GM18508 (cell line): ENCODE measurements around the gene IL15.
"Not testable (repeated sequence)": the region's sequence is repeated elsewhere in the genome, so short reads cannot be mapped to it uniquely, and the experiment has no call there.

ENCODE experiments used
- ATAC-seq: cut with Tn5 transposase; IDR thresholded peaks from one replicate; pipeline ENCODE4 v1.9.1; 2021; ENCODE audit warnings: moderate number of reproducible peaks; ENCODE audit not compliant: insufficient read depth, unreplicated experiment

The IL15 gene

DNA sequence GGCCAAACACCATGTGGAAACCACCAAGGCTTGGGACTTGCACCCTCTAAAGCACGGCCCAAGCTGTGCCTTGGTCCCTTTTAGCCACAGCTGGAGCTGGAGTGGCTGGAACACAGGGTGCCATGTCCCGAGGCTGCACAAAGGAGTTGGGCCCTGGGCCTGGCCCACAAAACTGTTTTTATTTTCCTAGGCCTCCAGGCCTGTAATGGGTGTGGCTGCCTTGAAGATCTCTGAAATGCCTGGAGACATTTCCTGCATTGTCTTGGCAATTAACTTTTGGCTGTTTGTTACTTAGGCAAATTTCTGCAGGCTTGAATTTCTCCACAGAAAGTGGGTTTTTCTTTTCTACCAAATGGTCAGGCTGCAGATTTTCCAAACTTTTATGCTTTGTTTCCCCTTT lies 55.7 kb downstream of the IL15 start:
- no peak for ATAC-seq

DNA sequence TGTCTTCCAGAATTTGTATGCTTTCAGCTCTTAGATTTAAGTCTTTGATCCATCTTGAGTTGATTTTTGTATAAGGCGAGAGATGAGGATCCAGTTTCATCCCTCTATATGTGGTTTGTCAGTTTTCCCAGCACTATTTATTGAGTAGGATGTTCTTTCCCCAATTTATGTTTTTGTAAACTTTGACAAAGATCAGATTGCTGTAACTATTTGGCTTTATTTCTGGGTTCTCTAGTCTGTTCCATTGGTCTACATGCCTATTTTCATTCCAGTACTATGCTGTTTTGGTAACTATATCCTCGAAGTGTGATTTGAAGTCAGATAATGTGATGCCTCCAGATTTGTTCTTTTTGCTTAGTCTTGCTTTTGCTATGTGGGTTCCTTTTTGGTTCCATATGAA lies 60.7 kb downstream of the IL15 start:
- ATAC-seq, result no peak

DNA sequence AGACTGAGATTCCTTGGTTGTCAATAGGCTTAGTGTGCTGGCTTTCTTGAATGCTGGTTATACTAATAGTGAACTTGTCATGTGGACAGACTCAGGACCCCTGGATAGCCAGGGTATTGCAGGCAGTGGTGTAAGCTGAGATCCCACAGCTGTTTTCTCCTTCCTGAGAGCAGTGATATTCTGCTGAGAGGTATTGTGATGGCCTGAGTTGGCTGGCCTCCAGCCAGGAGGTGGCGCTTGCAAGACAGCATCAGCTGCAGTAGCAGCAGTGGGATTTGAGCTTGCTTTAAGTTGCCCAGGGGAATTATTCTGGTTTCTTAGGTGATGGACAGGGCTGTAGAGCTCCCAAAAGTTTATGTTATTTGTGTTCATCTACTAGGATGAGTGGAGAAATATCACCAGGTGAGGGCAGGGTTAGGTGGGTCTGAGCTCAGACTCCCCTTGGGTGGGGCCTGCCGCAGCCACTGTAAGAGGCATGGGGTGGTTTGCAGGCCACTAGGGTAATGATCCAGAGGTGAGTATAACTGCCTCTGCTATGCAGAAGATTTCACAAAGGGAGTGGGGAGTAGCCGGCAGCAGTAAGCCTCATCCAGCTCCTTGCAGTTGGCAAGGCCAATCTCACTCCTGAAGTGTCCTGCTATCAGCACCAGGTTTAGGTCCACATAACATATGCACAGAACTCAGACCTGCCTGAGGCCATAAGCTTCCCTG lies 66.2 kb downstream of the IL15 start:
- no peak for ATAC-seq

DNA sequence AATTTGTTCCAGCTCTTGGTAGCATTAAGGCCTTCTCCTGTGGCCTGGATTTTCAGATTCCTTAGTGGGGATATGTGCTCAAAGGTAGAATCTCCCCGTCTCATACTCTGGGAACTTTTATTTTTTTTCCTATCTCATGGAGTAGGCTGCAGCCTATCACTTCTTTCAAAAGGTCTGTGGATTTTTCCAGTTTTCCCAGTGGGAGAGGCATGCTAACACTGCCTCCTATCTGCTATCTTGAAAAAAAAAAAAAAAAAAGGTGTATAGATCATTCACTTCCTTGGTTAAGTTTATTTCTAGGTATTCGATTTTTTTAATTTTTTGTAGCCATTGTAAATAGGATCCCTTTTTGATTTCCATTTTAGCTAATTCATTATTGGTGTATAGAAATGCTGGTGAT lies 67.1 kb downstream of the IL15 start:
- no peak for ATAC-seq

DNA sequence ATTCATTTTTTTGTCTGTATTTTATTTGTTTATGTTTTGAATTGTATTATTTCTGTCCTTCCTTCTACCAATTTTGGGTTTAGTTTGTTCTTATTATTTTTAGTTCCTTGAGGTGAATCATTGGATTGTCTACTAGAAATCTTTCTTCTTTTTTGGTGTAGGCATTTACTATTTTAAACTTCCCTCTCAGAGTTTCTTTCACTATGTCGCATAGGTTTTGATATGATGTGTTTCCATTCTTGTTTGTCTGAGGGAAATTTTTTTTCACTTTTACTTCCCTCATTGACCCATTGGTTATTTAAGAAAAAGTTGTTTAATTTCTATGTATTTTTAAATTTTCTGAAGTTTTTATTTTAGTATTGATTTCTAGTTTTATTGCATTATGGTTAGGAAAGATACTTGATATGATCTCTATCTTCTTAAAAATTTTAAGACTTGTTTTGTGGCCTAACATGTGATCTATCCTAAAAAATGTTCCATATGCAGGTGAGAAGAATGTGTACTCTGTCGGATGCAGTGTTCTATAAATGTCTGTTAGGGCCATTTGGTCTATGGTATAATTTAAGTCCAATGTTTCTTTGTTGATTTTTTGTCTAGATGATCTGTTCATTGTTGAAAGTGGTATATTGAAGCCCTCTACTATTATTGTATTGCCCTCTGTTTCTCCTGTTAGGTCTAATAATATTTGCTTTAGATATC lies 68.8 kb downstream of the IL15 start:
- peak; percentile 71 for ATAC-seq

DNA sequence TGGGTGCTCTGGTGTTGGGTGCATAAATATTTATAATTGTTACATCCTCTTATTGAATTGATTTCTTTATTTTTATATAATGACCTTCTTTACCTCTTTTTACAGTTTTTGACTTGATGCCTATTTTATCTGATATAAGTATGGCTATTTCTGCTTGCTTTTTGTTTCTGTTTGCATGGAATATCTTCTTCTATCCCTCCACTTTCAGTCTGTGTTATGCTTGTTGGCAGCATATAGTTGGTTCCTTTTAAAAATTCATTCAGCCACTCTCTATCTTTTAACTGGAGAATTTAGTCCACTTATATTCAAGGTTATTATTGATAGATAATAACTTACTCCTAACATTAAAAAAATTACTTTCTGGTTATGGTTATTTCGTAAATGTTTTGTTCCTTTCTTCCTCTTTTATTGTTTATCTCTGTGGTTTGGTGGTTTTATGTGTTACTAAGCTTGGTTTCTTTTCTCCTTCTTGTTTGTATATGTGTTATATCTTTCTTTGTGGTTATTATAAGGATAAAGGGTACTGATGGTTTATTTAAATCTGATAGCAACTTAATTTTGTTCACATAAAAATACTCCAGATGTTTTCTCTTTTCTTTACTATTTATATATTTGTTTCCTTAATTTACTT lies 69.5 kb downstream of the IL15 start:
- ATAC-seq, result peak; percentile 48

DNA sequence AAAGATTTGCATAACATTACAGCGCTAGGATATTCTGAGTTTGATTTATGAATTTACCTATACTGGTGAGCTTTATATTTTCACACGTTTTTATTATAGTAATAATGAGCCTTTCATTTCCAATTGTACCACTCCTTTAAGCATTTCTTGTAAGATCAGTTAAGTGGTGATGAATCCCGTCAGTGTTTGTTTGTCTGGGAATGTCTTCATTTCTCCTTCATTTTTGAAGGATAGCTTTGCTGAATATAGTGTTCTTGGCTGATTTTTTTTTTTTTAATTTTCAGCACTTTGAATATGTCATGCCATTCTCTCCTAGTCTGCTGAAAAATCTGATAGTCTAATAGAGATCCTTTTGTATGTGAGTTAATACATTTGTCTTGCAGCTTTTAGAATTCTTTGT lies 70.1 kb downstream of the IL15 start:
- ATAC-seq, result no peak

DNA sequence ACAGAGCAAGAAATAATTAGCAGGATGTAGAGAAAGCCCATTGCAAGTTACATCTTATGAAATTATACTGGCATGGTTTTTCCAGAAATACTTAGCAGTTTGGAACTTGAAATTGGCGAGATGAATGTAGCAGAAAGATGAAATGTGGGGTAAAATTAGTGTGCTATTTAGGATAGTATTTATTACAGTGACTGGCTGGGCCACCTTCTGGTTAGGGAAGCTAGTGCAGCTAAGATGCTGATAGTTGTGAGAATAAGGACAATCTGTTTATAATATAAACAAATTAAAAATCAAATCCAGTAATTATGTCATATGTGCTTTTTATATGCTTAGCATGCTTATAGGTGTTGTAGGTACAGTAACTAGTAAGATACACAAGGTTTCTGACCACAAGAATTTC lies 74.8 kb downstream of the IL15 start:
- no peak for ATAC-seq

DNA sequence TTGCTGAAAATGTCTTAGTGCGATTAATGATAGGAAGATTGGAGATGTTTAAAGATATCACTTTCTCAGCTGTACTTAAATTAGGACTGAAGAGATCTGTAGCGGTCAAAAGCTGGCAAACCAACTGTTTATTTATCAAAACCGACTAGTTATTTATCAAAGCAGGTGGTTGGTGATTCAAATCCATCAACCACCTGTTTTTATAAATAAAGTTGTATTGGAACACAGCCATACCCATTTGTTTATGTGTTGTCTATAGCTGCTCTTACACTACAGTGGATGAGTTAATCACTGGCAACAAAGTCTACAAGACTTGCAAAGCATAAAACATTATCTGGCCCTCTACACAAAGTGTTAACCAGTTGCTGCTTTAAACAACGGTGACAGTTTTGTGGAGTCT lies 76.8 kb downstream of the IL15 start:
- ATAC-seq, result no peak

DNA sequence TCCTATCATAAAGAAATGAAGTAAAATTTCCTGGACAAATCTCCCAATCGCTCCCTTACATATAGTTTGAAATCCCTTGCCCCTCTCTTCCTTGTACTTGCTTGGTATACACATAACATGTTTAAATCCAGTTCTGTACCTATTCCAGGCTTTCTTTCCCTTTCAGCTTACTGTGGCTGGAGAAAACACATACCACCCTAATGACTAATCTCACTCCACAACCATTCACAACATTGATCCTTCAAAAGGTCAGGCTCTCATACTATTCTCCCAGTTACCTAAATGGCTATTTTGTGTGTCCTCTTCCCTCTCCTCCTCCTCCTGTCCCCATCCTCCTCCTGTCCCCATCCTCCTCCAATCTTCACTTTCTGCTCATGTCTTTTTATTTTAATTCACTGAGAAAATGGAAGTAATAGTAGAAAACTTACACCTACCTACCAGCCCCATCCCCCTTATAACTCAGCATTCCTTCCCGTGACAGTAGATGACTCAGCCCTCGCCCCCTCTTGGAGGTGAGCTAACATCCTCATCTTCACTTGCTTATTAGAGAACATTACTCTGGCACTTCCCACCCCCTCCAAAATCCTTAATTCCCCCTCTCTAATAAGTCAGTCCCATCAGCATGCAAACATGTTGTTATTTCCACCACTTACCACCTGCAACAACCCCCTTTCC lies 77.5 kb downstream of the IL15 start:
- no peak for ATAC-seq

DNA sequence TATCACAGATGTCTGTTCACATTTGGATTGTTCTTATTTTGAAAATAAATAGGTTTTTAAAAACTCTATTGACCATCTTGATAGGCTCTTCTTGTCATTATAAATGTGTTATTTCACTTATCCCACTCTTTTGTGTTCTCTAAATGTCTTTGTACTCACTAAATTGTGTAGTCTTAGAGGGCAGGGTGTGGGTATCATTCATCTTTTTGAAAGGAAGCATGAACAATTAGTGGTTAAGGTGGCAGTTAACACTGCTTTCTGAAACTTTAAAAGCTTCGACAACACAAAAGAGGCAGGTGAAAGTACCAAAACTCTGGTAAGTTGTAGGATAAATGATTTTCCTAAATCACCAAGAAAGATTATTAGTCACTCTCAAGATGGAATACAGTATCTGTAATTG lies 83.2 kb downstream of the IL15 start:
- no peak for ATAC-seq

DNA sequence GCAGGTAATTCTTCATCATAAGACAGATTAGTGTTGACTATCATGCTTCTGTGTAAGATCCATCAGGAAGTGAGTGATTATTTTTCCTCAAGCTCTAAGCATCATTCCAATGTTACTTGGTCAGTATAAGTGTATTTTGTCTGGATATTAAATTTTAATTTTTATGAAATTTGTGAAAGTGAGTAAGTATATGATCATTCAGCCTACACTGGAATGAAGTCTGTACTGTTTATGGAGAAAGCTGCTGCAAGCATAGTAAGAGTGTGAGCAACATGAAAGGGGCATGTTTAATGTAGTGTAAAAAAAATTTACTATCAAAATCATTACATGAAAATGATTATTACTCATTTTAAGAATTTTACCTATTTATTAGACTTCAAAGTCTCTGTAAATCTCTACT lies 84.8 kb downstream of the IL15 start:
- no peak for ATAC-seq

DNA sequence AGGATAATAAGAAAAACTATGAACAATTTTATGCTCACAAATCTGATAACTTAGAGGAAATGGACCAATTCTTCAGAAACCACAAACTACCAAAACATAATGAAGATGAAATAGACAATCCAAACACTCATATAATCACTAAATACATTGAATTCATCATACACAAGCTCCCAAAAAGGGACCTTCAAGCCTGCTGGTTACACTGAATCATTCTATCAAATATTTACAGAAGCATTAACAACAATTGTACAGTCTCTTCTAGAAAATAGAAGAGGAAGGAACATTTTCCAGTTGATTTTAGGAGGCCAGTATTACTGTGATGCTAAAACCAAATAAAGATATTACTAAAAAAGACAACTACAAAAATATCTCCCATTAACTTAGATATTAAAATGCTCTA lies 88.3 kb downstream of the IL15 start:
- no peak for ATAC-seq

DNA sequence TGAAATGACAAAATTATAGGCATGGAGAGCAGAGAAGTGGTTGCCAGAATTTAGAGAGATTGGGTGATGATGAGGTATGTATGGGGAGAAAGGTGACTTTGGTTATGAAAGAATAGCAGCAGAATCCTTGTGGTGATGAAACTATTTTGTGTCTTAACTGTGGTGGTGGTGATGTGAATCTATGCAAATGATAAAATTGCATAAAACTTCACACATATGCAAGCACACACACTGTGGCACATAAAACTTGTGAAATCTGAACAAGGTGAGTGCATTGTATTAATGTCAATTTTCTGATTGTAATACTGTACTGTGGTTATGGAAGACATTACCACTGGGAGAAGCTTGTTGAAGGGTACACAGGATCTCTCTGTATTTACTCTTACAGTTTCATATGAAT lies 91.0 kb downstream of the IL15 start:
- no peak for ATAC-seq

DNA sequence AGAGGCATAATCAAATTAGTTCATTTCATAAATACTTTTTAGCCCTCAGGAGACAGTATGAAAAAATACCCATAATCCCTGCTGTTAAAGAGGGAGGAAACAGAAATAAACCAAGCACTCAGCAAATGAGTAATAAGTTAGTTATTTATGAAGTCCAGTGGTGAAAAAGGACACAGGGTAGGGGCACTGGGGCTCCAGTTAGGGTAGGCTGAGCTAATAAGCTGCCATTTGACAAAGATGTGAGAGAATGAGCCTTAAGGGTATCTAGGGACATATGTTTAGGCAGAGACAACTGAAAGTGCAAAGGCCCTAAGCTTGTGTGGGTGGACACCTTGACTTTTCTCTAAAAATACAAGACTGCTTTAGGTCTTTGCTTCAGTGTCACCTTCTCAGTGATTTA lies 94.4 kb downstream of the IL15 start:
- ATAC-seq, result no peak

DNA sequence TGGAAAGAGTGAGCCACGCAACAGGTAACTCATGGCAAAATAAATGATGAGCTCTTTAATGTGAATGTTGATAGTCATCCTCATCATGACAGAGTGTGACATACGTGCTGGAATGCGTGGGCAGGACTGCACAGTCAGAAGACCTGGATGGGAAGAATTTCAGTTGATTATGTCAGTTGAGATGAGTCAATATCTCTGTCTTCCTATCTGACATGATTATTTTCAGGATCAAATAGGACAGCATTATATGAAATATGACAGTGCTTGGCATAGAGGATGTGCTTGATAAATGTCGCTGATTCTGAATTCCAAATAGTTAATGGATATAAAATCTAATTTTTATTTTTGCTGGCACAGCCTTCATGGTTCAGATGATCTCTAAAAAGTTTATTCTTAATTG lies 95.1 kb downstream of the IL15 start:
- ATAC-seq, result no peak

DNA sequence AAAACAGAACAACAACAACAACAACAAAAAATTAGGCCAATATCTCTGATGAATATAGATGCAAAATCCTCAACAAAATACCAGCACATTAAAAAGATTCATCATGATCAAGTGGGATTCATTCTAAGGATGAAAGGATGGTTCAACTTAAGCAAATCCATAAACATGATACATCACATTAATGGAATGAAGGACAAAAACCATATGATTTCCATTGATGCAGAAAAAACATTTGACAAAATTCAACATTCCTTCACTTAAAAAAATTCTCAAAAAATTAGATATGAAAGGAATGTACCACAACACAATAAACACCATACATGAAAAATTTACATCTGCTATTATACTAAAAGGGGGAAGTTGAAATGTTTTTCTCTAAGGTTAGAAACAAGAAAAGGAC lies 103.3 kb downstream of the IL15 start:
- no peak for ATAC-seq

DNA sequence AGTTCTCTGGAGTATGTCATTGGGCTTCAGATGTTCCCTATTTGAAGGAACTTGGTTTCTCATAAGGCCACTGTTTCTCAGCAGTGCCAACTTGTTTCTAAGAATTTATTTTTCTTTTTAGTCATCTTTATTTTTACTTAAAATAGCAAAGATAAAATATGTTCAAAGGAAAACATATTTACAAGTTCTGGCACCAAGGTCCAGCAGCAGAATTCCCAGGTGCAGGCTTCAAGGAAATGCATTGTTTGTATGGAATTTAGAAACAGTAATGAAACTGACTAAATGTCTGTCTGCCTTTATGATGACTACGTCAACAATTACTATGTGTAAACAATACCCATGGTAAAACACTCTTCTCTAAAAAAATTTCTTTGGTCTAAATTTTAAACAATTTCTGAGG lies 109.6 kb downstream of the IL15 start:
- no peak for ATAC-seq

DNA sequence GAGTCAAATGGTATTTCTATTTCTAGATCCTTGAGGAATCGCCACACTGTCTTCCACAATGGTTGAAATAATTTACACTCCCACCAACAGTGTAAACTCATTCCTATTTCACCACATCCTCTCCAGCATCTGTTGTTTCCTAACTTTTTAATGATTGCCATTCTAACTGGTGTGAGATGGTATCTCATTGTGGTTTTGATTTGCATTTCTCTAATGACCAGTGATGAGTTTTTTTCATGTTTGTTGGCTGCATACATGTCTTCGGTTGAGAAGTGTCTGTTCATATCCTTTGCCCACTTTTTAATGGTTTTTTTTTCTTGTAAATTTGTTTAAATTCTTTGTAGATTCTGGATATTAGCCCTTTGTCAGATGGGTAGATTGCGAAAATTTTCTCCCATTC lies 115.4 kb downstream of the IL15 start:
- not testable (repeated sequence) for ATAC-seq

DNA sequence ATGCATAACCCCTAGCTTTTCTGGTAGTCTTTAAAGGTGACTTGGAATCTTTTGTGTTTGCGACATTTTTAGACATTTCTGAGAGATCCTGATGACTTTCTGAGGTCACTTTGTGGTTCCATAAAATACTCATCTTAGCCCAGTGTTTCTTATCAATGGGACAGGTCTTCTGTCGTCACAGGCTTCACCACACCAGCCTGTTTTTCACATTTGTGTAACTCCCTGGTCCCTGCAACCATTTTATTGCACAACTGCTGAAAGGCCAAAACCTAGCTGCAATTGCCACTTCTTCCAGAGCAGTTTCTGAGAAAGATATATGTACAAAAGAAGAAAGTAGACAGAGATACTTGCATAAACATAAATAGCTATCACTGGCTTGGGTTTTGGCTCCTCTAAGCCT lies 120.9 kb downstream of the IL15 start:
- no peak for ATAC-seq

DNA sequence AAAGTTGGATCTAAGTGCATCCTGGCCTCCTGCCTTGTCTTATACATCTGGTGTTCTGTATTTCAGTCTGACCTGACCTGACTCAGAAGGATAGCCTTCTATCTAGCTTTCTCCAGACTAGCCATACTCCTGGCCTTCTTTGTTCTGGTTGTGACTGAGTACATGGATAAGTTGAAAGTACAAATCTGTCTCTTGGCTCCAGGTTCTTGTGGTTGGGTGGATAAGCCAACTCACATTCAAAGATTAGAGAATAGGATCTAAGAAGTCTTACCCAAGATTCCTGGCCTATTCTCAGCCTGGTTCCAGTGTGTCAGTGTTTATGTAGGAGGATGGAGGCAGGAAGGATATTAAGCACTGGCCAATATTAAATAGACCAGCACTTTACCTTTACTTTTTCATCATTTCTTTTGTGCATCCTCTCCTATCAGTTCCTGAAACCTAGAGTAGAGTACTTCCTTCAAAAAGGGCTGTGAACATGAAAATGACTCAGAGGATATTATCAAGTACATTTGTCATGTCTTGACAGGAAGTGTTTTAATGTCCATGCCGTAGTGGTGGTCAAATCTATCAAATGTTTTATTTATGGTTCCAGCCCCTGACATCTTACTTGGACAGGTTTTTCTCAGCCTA lies 123.5 kb downstream of the IL15 start:
- no peak for ATAC-seq
